Caki2 (cell line): ENCODE measurements around the gene SCART1. TPM values are rescaled to one million over a fixed set of nuclear protein-coding genes. Genes with fewer than 3 reads are reported as not detected.
"Not testable (repeated sequence)": the region's sequence is repeated elsewhere in the genome, so short reads cannot be mapped to it uniquely, and the experiment has no call there.

Experiments used
- DNase-seq: peaks from one replicate; pipeline ENCODE4 v3.0.0-alpha.2; 2015; ENCODE audit warnings: low read depth
- in situ Hi-C: cut with HindIII; loops from 2 replicates; pipeline ENCODE4 v1.10.0; 2016; ENCODE audit warnings: low sequenced_read_pairs, low pct_unique_long_range_greater_than_20kb, mixed read lengths
- total RNA-seq: library from RNA; depleted of rRNA; stranded (reverse); fragments of >200 nt; shearing (Covaris generic); gene quantifications from 2 replicates; pipeline ENCODE4 v1.2.3, GENCODE V29; 2014; ENCODE audit warnings: low replicate concordance; rRNA removed

Gene SCART1
- 0.27 TPM in 1 of 2 replicates, not detected in the other for total RNA-seq

DNA sequence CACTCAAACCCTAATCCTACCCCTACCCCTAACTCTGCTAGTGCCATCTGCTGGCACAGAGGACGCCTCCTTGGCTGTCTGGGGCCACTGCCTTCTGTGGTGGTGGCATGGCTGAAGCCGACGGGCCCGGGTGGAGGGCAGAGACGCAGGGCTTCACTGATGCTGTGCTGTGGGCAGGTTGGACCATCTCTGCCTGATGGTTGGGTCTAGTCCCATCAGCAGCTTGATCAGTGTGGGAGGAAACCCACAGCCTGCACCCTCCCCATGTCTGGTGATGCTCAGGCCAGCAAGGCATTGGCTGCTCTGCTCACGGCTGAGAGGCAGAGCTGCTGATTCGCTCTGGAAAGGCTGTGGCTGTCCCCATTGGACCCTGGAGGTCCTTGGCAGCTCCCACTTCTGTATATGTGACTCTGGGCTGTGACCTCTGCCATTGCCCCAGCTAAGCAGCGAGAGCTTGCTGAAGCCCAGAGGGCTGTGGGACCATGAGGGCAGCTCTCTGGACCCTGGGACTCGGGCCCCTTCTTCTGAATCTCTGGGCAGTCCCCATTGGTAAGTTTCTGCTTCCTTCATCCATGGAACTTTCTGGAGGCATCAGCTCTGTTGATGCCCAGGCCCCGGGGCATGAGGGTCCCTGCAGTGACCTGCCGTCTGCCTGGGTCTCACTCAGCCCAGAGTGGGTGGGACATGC is at the start of gene SCART1:
SCART1 (plus strand) TSS at position 430 of the 688 bp plus-strand sequence; CDS start at position 483, 53 bp downstream.
- in situ Hi-C loops = no loop called here
- no peak for DNase-seq

DNA sequence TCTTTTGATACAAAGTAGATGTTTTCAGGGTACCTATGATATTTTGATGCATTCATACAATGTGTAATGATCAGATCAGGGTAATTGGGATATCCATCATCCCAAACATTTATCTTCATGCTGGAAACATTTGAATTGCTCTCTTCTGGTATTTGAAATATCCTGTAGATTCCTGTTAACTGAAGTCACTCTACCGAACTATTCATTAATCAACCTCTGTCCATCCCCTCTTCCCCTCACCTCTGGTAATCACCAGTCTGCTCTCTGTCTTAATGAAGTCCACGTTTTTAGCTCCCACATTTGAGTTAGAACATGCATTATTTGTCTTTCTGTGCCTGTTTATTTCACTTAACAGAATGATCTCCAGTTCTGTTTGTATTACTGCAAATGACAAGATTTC is 48.5 kb upstream of the SCART1 start:
- no peak for DNase-seq
- in situ Hi-C loops = no loop called here

DNA sequence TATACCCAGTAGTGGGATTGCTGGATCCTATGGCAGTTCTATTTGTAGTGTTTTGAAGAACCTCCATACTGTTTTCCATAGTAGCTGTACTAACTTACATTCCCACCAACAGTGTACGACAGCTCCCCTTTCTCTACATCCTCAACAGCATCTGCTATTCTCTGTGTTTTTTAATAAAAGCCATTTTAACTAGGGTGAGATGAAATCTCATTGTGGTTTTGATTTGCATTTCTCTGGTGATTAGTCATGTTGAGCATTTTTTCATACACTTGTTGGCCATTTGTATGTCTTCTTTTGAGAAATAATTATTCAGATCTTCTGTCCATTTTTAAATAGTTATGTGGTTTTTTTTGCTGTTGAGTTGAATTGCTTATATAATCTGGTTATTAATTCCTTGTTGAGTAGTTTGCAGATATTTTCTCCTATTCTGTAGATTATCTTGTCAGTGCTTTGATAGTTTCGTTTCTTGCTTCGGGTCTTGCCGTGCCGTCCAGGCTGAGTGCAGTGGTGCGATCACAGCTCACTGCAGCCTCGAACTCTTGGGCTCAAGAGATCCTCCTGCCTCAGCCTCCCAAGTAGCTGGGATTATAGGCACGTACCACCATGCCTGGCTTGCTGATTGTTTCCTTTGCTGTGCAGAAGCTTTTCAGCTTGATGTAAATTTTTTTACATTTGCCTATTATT is 47.8 kb upstream of the SCART1 start:
- in situ Hi-C loops = no loop called here

DNA sequence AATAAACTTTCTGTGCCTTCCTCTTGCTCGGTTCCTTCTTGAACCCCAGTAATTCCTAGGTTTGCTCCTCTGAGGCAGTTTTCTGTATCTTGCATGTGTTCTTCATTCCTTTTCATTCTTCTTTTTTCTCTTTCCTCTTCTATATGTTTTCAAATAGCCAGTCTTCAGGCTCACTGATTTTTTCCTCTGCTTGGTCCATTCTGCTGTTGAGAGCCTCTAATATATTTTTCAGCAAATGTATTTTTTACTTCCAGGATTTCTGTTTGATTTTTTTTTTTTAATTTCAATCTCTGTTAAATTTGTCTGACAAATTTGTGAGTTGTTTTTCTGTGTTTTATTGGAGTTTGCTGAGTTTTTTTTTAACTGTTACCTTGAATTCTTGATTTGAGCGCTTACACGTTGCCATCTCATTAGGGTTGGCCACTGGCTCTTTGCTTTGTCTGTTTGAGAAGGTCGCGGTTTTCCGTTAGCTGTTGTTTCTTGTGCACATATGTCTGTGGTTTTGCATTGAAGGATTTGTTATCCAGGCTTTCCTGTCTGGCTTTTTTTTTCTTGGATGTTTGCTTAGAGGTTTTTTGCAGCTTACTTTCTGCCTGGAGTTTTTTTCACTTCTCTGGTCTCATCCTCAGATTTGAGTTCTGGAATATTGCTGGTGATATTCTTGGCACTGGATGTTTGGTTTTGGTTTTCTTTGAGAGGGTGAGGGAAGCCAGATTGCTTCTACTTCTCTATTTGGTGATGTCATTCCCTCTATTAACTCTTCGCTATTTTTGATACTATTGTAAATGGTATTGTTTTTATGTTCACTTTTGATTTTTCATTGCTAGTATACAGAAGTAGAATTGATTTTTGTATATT is 42.0 kb upstream of the SCART1 start:
- DNase-seq = no peak
- in situ Hi-C loops = no loop called here

More for the DNA sequence above, 47.8 kb upstream of the SCART1 start:
- DNase-seq = no peak

DNA sequence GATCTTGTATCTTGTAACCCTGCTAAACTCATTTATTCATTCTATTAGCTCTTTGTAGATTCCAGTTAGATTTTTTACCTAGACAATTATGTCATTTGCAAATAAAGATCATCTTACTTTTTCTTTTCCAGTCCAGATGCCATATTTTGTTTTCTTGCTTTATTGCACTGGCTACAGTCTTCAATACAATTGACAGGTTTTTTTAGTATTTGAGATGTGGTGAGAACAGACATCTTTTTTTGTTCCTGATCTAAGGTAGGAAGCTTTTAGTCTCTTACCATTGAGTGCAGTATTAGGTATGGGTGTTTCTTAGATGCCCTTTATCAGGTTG is 41.4 kb upstream of the SCART1 start:
- no peak for DNase-seq
- in situ Hi-C loops = no loop called here

DNA sequence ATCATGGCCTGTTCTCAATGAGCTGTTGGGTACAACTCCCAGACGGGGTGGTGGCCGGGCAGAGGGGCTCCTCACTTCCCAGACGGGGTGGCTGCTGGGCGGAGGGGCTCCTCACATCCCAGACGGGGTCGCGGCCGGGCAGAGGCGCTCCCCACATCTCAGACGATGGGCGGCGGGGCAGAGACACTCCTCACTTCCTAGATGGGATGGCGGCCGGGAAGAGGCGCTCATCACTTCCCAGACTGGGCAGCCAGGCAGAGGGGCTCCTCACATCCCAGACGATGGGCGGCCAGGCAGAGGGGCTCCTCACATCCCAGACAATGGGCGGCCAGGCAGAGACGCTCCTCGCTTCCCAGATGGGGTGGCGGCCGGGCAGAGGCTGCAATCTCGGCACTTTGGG is 39.3 kb upstream of the SCART1 start:
- in situ Hi-C loops, DNase-seq: not testable (repeated sequence)

DNA sequence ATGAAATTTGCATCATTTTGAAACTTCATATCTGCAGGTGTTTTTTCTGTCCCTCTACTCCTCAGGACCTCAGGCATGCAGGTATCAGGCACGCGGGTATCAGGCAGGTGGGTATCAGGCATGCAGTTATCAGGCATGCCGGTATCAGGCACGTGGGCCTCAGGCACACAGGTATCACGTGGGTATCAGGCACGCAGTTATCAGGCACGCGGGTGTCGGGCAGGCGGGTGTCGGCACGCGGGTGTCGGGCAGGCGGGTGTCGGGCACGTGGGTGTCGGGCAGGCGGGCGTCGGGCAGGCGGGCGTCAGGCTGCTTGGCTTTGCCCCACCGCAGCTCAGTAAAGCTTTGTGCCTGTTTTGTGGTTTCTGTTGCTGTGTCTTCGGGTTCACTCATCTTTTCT is 38.0 kb upstream of the SCART1 start:
- in situ Hi-C loops = no loop called here
- DNase-seq = no peak

DNA sequence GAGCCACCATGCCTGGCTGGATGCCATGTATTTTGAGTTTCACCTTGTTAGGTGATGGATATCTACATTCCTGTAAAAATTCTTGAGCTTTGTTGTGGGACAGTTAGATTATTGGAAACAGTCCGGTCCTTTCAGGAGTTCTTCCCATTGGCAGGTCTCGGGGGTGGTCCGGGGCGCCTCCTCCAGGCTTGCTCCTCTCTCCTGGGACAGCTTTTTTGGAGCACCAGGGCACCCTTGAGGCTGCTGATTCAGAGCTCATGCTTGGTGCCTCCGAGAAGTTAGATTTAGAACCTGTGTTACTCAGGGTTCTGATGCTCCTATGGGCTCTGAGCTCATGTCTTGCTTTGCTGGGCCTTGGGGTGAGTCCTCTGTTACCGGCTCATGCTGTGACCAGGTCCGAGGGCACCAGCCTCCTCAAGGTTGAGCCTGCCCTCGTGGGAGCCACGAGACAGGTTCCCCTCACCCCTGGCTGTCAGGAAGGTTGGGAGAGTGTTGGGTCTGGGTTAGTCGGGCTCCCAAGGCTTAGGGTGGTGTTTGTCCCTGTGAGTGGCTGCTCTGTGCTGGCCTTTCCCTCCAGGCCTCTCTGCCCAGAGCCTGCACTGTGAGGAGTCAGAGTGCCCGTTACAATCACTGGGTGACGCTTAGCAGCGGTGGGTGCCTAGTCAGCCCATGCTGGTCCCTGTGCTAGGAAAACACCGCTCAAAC is 35.3 kb upstream of the SCART1 start:
- DNase-seq = no peak
- in situ Hi-C loops = no loop called here

DNA sequence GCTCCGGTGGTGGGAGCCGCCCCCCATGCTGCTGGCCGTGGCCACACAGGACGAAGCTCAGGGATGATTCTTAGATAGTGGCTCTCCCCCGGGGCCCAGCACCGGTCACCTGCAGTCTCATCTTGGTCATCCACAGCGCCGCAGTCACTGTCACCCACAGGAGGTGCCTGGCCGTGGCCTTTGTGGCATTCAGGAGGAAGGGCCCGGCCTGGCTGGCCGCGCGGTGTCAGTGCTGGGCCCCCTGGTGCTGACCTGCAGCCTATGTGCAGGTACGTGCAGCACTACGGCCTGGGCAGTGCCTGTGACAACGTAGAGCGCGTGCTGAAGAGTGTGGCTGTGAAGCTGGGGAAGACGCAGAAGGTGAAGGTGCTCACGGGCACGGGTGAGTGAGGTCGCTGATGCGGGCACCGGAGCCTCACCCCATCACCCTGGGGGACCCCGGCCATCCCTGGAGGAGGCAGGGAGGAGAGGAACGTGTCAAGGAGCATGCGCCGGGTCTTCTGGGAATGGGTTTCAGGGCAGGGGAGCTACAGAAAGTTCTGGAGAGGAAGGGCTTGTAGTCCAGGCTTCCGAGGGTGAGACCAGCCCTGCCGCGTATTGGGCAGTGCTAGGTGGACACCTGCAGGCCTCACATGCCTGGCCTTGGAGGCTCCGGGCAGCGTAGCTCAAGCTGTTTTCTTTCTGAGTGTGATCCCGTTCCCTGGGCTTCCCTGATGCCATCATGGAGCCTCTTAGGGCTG is 34.4 kb upstream of the SCART1 start:
- no peak for DNase-seq
- in situ Hi-C loops = no loop called here

DNA sequence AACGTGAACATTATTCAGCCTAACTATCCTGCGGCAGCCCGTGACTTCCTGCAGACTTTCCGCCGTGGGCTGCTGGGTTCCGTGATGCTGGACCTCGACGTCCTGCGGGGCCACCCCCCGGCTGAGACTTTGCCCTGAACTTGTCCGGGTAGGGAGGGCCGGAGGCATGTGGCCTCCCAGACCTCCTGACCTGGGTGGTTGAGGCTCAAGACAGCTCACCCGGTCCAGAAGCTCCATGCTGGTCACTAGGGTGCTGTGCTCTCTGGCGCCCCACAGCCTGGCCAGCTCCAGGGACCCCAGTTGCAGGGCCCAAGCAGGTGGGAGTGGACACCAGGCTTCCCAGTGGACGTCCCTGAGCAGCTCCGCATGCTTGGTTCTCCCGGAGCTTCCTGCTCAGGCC is 33.7 kb upstream of the SCART1 start:
- in situ Hi-C loops = no loop called here
- DNase-seq = no peak

DNA sequence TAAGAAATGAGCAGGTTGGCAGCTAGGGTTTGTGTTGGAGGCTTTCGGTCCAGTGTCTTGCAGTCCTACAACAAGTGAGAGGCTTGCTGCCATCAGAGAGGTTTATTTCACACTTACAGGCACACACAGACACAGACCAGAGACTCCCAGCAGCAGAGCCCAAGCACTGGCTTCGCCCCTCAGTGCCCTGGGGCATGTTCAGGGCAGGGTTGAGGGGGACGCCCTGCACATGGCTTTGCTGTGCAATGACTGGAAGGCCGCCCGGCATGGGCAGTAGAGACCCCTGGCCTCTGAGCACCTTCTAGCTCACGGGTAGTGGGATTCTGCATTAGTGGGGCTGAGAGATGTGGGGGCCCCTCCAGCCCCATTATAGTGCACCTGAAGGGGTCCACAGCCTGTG is 33.2 kb upstream of the SCART1 start:
- DNase-seq = no peak
- in situ Hi-C loops = no loop called here

DNA sequence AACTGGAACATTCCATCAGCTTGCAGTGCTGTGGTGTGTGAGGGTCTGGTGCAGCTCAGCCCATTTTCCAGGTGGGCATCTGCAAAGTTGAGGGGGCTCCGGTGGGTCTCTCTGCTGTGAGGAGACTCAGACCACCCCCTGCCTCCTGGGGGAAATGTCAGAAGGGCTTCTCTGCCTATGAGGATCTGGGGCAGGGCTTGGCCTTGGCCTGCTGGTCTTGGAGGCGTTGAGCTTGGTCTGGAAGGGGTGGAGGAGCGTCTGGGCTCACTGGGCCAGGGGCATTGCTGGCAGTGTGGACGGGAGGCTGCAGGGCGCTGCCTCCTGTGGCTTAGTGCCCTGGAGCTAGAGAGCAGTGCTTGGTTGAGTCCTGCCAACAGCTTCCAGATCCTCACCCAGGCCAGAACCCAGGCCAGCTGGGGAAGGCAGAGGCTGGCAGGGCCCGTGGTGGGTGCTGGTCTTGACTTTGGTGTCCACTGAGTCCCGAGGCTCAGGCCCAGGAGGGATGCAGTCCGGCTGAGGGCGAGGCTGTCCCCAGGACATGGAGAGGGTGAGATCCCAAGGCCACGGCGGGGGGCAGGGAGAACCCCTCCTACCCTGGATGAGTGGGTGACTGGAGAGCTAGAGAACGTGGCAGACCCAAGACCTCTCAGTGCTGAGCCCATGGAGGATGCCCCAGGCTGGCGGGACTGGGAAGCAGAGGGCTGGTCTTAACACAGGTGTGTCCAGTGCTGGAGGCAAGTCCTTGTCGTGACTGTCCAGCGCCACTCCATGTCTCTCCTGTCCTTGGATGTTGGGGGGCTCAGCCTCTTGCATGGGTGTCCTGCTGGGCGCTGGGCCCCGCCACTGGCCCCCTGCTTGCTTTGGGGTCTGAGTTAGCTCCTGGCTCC is 32.2 kb upstream of the SCART1 start:
- no peak for DNase-seq
- in situ Hi-C loops = no loop called here

DNA sequence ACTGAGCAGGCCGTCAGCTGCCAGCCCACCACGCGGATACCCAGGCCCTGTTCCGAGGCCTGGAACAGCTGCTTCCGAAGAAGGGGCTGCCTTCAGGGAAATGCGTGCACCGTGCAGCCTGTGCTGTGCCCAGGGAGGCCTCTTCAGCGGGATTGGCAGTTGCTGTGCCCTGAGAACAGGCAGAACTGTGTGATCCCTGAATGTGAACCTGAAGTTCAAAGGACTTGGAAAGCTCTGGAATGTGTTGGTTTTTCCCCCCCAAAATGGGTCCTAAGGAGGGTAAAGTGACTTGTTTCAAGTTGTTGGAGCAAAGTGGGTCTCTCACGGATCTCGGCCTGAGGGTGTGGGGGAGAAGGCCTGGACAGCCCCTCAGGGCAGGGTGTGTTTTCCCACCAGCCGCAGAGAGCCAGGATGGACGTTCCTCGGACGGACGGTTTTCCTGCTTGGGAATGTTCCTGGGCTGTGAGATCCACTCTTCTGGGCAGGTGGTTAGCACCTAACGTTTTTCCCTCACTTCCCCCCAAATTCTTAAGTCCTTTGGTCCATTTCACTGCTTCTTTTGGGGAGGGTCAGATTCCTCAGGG is 31.4 kb upstream of the SCART1 start:
- in situ Hi-C loops = no loop called here
- DNase-seq = no peak

DNA sequence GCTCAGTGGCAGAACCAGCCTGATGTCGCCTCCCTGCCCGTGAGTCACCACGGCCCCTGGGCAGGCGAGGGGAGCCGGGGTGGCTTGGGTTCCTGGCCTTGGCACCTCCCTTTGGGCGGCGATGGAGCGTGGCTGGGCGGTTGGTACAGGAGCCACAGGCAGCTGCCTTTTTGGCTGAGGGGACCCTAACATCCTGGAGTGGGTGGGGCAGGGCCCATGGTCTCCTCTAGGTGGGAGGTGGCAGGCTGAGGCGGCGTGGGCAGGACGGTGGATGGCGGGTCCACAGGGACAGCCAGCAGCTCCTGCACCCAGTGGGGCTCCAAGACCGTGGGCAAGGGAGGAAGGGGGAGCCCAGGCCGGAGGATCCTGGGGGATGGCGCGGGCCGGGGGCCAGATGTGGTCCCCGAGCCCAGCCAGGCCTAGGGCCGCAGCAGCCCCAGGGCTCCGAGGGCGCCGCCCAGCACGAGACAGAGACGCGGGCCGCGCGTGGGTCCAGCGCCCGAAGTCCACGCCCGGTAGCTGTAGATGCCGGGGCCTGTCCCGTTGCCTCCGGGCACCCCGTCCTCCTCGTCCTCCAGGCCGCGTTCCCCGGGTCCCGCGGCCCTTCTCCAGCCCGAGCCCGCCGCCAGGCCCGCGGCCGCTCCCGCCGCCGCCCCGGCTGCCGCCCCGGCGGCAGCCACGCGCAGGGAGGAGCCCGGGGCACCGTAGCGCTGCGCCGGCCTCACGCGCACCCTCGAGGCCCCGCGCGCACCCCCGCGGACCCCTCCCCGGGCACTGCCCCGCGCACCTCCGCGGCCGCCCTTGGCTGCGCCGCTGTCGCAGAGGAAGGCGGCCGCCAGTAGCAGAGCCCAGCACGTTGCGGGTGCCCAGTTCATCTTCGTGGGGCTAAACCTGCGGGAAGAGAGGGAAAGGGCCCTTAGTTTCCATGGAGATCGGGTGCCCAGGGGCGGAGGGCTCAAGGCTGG is 30.7 kb upstream of the SCART1 start:
- in situ Hi-C loops = no loop called here

DNA sequence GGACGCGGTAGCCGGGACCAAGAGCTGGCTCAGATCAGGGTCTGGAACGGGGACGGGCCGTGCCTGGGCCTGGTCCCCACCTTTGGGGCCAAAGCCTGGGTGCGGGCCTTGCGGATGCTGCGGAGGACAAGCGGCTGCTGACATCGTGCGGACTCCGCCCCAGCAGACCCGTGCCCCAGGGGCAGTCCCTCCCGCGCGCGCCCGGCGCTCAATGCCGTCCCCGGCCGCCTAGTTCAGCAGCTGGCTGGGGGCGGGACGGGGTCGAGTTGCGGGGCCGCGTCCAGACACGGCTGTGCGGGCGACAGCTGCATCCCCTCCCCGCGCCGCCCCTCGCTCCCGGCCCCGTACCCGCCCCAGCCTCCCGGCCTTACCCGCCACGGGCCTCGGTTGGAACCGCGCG is 29.6 kb upstream of the SCART1 start:
- in situ Hi-C loops, DNase-seq: not testable (repeated sequence)

More for the DNA sequence above, 30.7 kb upstream of the SCART1 start:
- DNase-seq = no peak

DNA sequence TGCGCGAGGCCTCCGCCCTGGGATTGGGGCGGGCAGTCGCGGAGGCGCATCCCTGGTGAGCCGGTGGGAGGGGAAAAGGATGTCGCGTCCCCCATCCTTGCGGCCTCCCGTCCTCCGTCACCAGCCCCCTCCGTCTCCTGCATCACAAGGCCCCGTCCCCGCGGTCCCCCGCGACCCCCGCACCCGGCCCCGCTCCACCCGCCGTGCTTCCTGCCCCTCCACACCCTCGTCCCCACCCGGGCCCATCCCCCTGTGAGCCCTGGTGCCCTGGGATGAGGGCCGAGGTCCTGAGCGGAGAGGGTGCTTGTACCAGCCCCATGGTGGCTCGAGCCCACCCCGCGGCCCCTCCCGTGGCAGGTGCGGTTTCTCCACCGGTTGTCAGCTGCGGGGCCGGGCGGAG is 29.1 kb upstream of the SCART1 start, which contains the start of gene SPRN:
SPRN (minus strand) TSS at position 25 of the 400 bp plus-strand sequence. CDS start 944 bp downstream, outside the sequence.
- in situ Hi-C loops, DNase-seq: not testable (repeated sequence)
